Measurements from ENCODE around the gene SLCO4A1.

GRCh38 chr20:62665153-62665754 lies 23.0 kb downstream of the SLCO4A1 start:
- TF ChIP-seq ATF3 (IDR thresholded peaks at IDR 0.05) = no peak
- no peak for TF ChIP-seq ATF3 (CRISPR knock-in tag; conservative IDR thresholded peaks at IDR 0.05)
- TF ChIP-seq, protein P1, sequence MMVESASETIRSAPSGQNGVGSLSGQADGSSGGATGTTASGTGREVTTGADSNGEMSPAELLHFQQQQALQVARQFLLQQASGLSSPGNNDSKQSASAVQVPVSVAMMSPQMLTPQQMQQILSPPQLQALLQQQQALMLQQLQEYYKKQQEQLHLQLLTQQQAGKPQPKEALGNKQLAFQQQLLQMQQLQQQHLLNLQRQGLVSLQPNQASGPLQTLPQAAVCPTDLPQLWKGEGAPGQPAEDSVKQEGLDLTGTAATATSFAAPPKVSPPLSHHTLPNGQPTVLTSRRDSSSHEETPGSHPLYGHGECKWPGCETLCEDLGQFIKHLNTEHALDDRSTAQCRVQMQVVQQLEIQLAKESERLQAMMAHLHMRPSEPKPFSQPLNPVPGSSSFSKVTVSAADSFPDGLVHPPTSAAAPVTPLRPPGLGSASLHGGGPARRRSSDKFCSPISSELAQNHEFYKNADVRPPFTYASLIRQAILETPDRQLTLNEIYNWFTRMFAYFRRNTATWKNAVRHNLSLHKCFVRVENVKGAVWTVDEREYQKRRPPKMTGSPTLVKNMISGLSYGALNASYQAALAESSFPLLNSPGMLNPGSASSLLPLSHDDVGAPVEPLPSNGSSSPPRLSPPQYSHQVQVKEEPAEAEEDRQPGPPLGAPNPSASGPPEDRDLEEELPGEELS (CRISPR knock-in tag; IDR thresholded peaks at IDR 0.05; ENCODE audit: borderline replicate concordance) = no peak
- no peak for TF ChIP-seq EP300 (IDR thresholded peaks at IDR 0.05; ENCODE audit: low read length)
- no peak for TF ChIP-seq RAD21 (CRISPR knock-in tag; conservative IDR thresholded peaks at IDR 0.05 in 1 of 2, IDR thresholded peaks at IDR 0.05 in 1 of 2)
- no peak for TF ChIP-seq PBX2 (CRISPR knock-in tag; IDR thresholded peaks at IDR 0.05; ENCODE audit: low read depth)
- no peak for TF ChIP-seq PBX2 (tag; conservative IDR thresholded peaks at IDR 0.05; ENCODE audit: low read depth)

All from K562 (cell line).